Naive thymus-derived CD8-positive, alpha-beta T cell (primary cell): Measurements from ENCODE around the gene TBC1D21. TPM values are rescaled to one million over a fixed set of nuclear protein-coding genes. Genes with fewer than 3 reads are reported as not detected.

Source experiments
- ATAC-seq, 2 donors: fragments of 150-1000 bp; cut with Tn5 transposase in 1 of 2; sonication (Bioruptor Pico), chemical (Tn5 transposase) in 1 of 2; 1 replicate in 1 of 2; 2 replicates in 1 of 2; pipeline ENCODE4 v1.10.0; 2021; ENCODE audit warnings: mild to moderate bottlenecking in 2 of 2, moderate library complexity in 2 of 2
- POLR2A ChIA-PET: fragments of 350-600 bp; sonication (Branson Sonifier 250); formaldehyde crosslinking; loops from one replicate; lab custom pipeline; 2021; ENCODE audit warnings: antibody characterized with exemption; lab: Charles Lee
- DNase-seq, 10 donors: peaks; one replicate each; pipeline versions ENCODE4 v3.0.0 to v3.0.0-alpha.2; 2020 to 2022
- H3K27ac Mint-ChIP-seq, 10 donors: one replicate each; pipeline ENCODE4 v1.8.0; 2020 to 2022; ENCODE audit warnings: mild to moderate bottlenecking in 10 of 10, mixed read lengths in 10 of 10, moderate library complexity in 4 of 10, inconsistent platforms in 1 of 10
- H3K27me3 Mint-ChIP-seq, 5 donors: one replicate each; pipeline ENCODE4 v1.8.0; 2021 to 2022; ENCODE audit warnings: mixed read lengths in 5 of 5
- H3K36me3 Mint-ChIP-seq, 3 donors: one replicate each; pipeline ENCODE4 v1.8.0; 2020 to 2022; ENCODE audit warnings: mixed read lengths in 3 of 3, mild to moderate bottlenecking in 2 of 3, inconsistent platforms in 1 of 3
- H3K4me1 Mint-ChIP-seq, 4 donors: one replicate each; pipeline ENCODE4 v1.8.0; 2021 to 2022; ENCODE audit warnings: mixed read lengths in 4 of 4
- H3K4me3 Mint-ChIP-seq, 10 donors: one replicate each; pipeline ENCODE4 v1.8.0; 2020 to 2022; ENCODE audit warnings: mild to moderate bottlenecking in 10 of 10, mixed read lengths in 10 of 10, moderate library complexity in 6 of 10, inconsistent platforms in 1 of 10
- H3K9me3 Mint-ChIP-seq, 9 donors: one replicate each; pipeline ENCODE4 v1.8.0; 2020 to 2022; ENCODE audit warnings: mixed read lengths in 9 of 9, mild to moderate bottlenecking in 3 of 9, inconsistent platforms in 1 of 9, moderate library complexity in 1 of 9
- polyA plus RNA-seq, 3 donors: library from polyadenylated mRNA; unstranded; fragments of 300-500 nt; fragmentation: Illumina TruSeq; gene quantifications; one replicate each; pipeline ENCODE4 v1.2.3, GENCODE V29; 2021
- total RNA-seq, 8 experiments: library from RNA in 2 of 8; stranded (reverse) in 2 of 8; gene quantifications; one replicate each; pipeline ENCODE4 v1.2.3 and lab custom pipeline; 2021 to 2026

Gene TBC1D21
- total and polyA plus RNA-seq, 5 experiments from 2014 or later = not detected

GRCh38 chr15:73923156-73923487 is 49.8 kb downstream of the TBC1D21 start:
- ATAC-seq = no peak
- Mint-ChIP-seq H3K4me3 (no peak overlapping the region), H3K27me3 (peaks cover 0 to 2% (median 0%) of the 10 kb centered on the region in 5 donors), H3K4me1 (peaks cover 24 to 47% (median 44%) of the 10 kb centered on the region in 4 donors), H3K36me3 (peaks cover 10 to 23% (median 18%) of the 10 kb centered on the region in 3 donors), H3K27ac (peak overlapping the region in 3 of 10 donors; percentile 64 to 83 (median 66)), H3K9me3 (peaks cover 0 to 15% (median 7%) of the 10 kb centered on the region in 9 donors)
- POLR2A ChIA-PET = no interaction called here
- DNase-seq = peak in 1 of 10 donors; percentile 13

GRCh38 chr15:73923488-73924164 is 50.3 kb downstream of the TBC1D21 start:
- H3K27ac Mint-ChIP-seq = peak overlapping the region in 8 of 10 donors; percentile 51 to 83 (median 77)
- H3K27me3 Mint-ChIP-seq = peaks cover 0 to 2% (median 0%) of the 10 kb centered on the region in 5 donors
- ATAC-seq (no peak), DNase-seq (peak in 1 of 10 donors; percentile 62)
- H3K9me3 Mint-ChIP-seq = peaks cover 0 to 10% (median 4%) of the 10 kb centered on the region in 9 donors
- H3K4me1 Mint-ChIP-seq = peaks cover 26 to 50% (median 47%) of the 10 kb centered on the region in 4 donors
- peaks cover 5 to 18% (median 13%) of the 10 kb centered on the region in 3 donors for H3K36me3 Mint-ChIP-seq
- POLR2A ChIA-PET = no interaction called here
- peak overlapping the region in 5 of 10 donors; percentile 27 to 71 (median 48) for H3K4me3 Mint-ChIP-seq

- DNase-seq = peak in 1 of 10 donors; percentile 48
- Mint-ChIP-seq H3K9me3 (peaks cover 0 to 4% (median 0%) of the 10 kb centered on the region in 9 donors), H3K27me3 (peaks cover 0 to 2% (median 0%) of the 10 kb centered on the region in 5 donors), H3K4me1 (peaks cover 28 to 56% (median 55%) of the 10 kb centered on the region in 4 donors), H3K4me3 (peak overlapping the region in 7 of 10 donors; percentile 16 to 71 (median 41)), H3K36me3 (peaks cover 0 to 12% (median 6%) of the 10 kb centered on the region in 3 donors), H3K27ac (peak overlapping the region in 9 of 10 donors; percentile 51 to 83 (median 80))
- no peak for ATAC-seq
- POLR2A ChIA-PET = no interaction called here
Measured at GRCh38 chr15:73924171-73924921, 51.0 kb downstream of the TBC1D21 start.

GRCh38 chr15:73925848-73926218 is 52.5 kb downstream of the TBC1D21 start:
- Mint-ChIP-seq H3K9me3 (no peaks in the 10 kb centered on the region), H3K4me1 (peaks cover 28 to 57% (median 52%) of the 10 kb centered on the region in 4 donors), H3K4me3 (peak overlapping the region; percentile 63 to 84 (median 79)), H3K27me3 (peaks cover 0 to 2% (median 0%) of the 10 kb centered on the region in 5 donors), H3K27ac (peak overlapping the region in 8 of 10 donors; percentile 61 to 91 (median 78)), H3K36me3 (no peaks in the 10 kb centered on the region)
- POLR2A ChIA-PET = interaction anchor here (0.6 kb wide), 1 partner anchor 18 kb away, joined by 3 read pairs; no protein-coding TSS in a partner anchor
- peak in 1 of 10 donors; percentile 57 for DNase-seq
- ATAC-seq = no peak

- Mint-ChIP-seq H3K9me3 (no peaks in the 10 kb centered on the region), H3K4me3 (peak within 1 kb of the TSS; percentile 63 to 84 (median 80)), H3K36me3 (no peaks in the 10 kb centered on the region), H3K27me3 (peaks cover 0 to 2% (median 0%) of the 10 kb centered on the region in 5 donors), H3K4me1 (peaks cover 28 to 55% (median 50%) of the 10 kb centered on the region in 4 donors), H3K27ac (peak within 1 kb of the TSS in 9 of 10 donors; percentile 38 to 91 (median 77))
- no peak for DNase-seq
- POLR2A ChIA-PET = no interaction called here
- no peak for ATAC-seq
Measured at GRCh38 chr15:73926219-73927002, 53.0 kb downstream of the TBC1D21 start, which contains the start of gene LOXL1. Gene LOXL1, plus strand, starts transcription at chr15:73926462. Its CDS starts 322 bp downstream, at chr15:73926784.

- Mint-ChIP-seq H3K36me3 (no peaks in the 10 kb centered on the region), H3K27ac (peak overlapping the region in 1 of 10 donors; percentile 70), H3K4me1 (peaks cover 28 to 50% (median 45%) of the 10 kb centered on the region in 4 donors), H3K27me3 (peaks cover 0 to 2% (median 0%) of the 10 kb centered on the region in 5 donors), H3K9me3 (no peaks in the 10 kb centered on the region), H3K4me3 (peak overlapping the region; percentile 19 to 79 (median 58))
- POLR2A ChIA-PET = interaction anchor here (0.7 to 1.1 kb wide), 3 partner anchors 21 to 223 kb away, joined by 3 to 4 read pairs (median 3); no protein-coding TSS in a partner anchor
- peak; percentile 23 to 29 for ATAC-seq
- DNase-seq = peak in 4 of 10 donors; percentile 20 to 70 (median 24)
Measured at GRCh38 chr15:73927003-73927475, 53.7 kb downstream of the TBC1D21 start.

- POLR2A ChIA-PET = interaction anchor here (0.6 to 1.1 kb wide), 5 partner anchors 21 to 1301 kb away, joined by 3 to 5 read pairs (median 3); no protein-coding TSS in a partner anchor
- Mint-ChIP-seq H3K27me3 (peaks cover 0 to 2% (median 0%) of the 10 kb centered on the region in 5 donors), H3K4me3 (peak overlapping the region; percentile 65 to 87 (median 78)), H3K4me1 (peaks cover 28 to 50% (median 43%) of the 10 kb centered on the region in 4 donors), H3K9me3 (no peaks in the 10 kb centered on the region), H3K36me3 (no peaks in the 10 kb centered on the region), H3K27ac (peak overlapping the region; percentile 47 to 86 (median 72))
- ATAC-seq (peak; percentile 88 to 90), DNase-seq (peak; percentile 62 to 88 (median 78))
Measured at GRCh38 chr15:73927476-73928240, 54.3 kb downstream of the TBC1D21 start.

GRCh38 chr15:73928241-73928579 is 54.8 kb downstream of the TBC1D21 start:
- H3K4me1 Mint-ChIP-seq = peaks cover 25 to 47% (median 40%) of the 10 kb centered on the region in 4 donors

GRCh38 chr15:73928971-73929627 is 55.7 kb downstream of the TBC1D21 start:
- peak overlapping the region in 3 of 10 donors; percentile 27 to 69 (median 37) for H3K27ac Mint-ChIP-seq
- H3K4me3 Mint-ChIP-seq = peak overlapping the region in 9 of 10 donors; percentile 27 to 73 (median 58)
- ATAC-seq (no peak), DNase-seq (no peak)
- peaks cover 17 to 38% (median 32%) of the 10 kb centered on the region in 4 donors for H3K4me1 Mint-ChIP-seq
- peaks cover 0 to 2% (median 0%) of the 10 kb centered on the region in 5 donors for H3K27me3 Mint-ChIP-seq
- H3K36me3 Mint-ChIP-seq = no peaks in the 10 kb centered on the region
- H3K9me3 Mint-ChIP-seq = no peaks in the 10 kb centered on the region
- POLR2A ChIA-PET = no interaction called here

More at GRCh38 chr15:73928241-73928579, 54.8 kb downstream of the TBC1D21 start:
- H3K9me3 Mint-ChIP-seq = no peaks in the 10 kb centered on the region
- peak overlapping the region; percentile 47 to 86 (median 74) for H3K27ac Mint-ChIP-seq
- DNase-seq (no peak), ATAC-seq (peak; percentile 1)
- no peaks in the 10 kb centered on the region for H3K36me3 Mint-ChIP-seq
- H3K27me3 Mint-ChIP-seq = peaks cover 0 to 2% (median 0%) of the 10 kb centered on the region in 5 donors
- peak overlapping the region; percentile 65 to 87 (median 78) for H3K4me3 Mint-ChIP-seq
- POLR2A ChIA-PET = interaction anchor here (0.6 to 1.1 kb wide), 4 partner anchors 22 to 1300 kb away, joined by 3 to 5 read pairs (median 3); no protein-coding TSS in a partner anchor

GRCh38 chr15:73930371-73930770 is 57.0 kb downstream of the TBC1D21 start:
- H3K4me3 Mint-ChIP-seq = no peak overlapping the region
- POLR2A ChIA-PET = no interaction called here

More at GRCh38 chr15:73930371-73930770, 57.0 kb downstream of the TBC1D21 start:
- Mint-ChIP-seq H3K9me3 (no peaks in the 10 kb centered on the region), H3K4me1 (peaks cover 12 to 25% (median 20%) of the 10 kb centered on the region in 4 donors), H3K27ac (peak overlapping the region in 1 of 10 donors; percentile 52), H3K27me3 (peaks cover 0 to 5% (median 2%) of the 10 kb centered on the region in 5 donors), H3K36me3 (no peaks in the 10 kb centered on the region)
- DNase-seq (no peak), ATAC-seq (no peak)
